Femur (tissue), 1 donor: ENCODE data around the gene MTFP1.
A peak's percentile ranks its signal among the peaks of the same experiment; 100 is the strongest.
"Not testable (repeated sequence)": the region's sequence is repeated elsewhere in the genome, so short reads cannot be mapped to it uniquely, and the experiment has no call there.

Experiments
- DNase-seq: peaks from one replicate; pipeline ENCODE4 v3.0.0-alpha.2; 2017

MTFP1 gene

GRCh38 chr22:30425616-30426387 lies at the start of gene MTFP1:
TSS of gene MTFP1 (plus strand) at chr22:30425768. CDS start at chr22:30425880, 112 bp downstream.
- DNase-seq: peak; percentile 79

- DNase-seq: no peak
These were observed 45.6 kb upstream of the MTFP1 start for GRCh38 chr22:30380011-30380410.

GRCh38 chr22:30381264-30381663 lies 44.3 kb upstream of the MTFP1 start:
- DNase-seq: no peak

- DNase-seq: no peak
These were observed 43.2 kb upstream of the MTFP1 start for GRCh38 chr22:30382340-30382739.

- DNase-seq: no peak
These were observed 42.5 kb upstream of the MTFP1 start for GRCh38 chr22:30383061-30383460.

GRCh38 chr22:30385942-30386341 lies 39.6 kb upstream of the MTFP1 start:
- DNase-seq: no peak

GRCh38 chr22:30386608-30386959 lies 39.0 kb upstream of the MTFP1 start:
- no peak for DNase-seq

- peak; percentile 92 for DNase-seq
These were observed 38.4 kb upstream of the MTFP1 start, which contains the start of gene RNF215 for GRCh38 chr22:30386960-30387827. TSS of gene RNF215 (minus strand) at chr22:30387411. CDS start at chr22:30387313, 98 bp downstream.

GRCh38 chr22:30390974-30391691 lies 34.4 kb upstream of the MTFP1 start:
- peak; percentile 59 for DNase-seq

- no peak for DNase-seq
These were observed 32.8 kb upstream of the MTFP1 start for GRCh38 chr22:30392661-30393321.

- DNase-seq: no peak
These were observed 32.3 kb upstream of the MTFP1 start for GRCh38 chr22:30393322-30393680.

GRCh38 chr22:30393885-30394284 lies 31.7 kb upstream of the MTFP1 start:
- no peak for DNase-seq

- peak; percentile 76 for DNase-seq
These were observed 28.5 kb upstream of the MTFP1 start, which contains the start of gene SEC14L2 for GRCh38 chr22:30396871-30397655. TSS of gene SEC14L2 (plus strand) at chr22:30397018. CDS start at chr22:30397117, 99 bp downstream.

- DNase-seq: no peak
These were observed 27.6 kb upstream of the MTFP1 start for GRCh38 chr22:30397656-30398635.

GRCh38 chr22:30398685-30399680 lies 26.6 kb upstream of the MTFP1 start:
- no peak for DNase-seq

GRCh38 chr22:30399718-30400117 lies 25.9 kb upstream of the MTFP1 start:
- no peak for DNase-seq

GRCh38 chr22:30400159-30400558 lies 25.4 kb upstream of the MTFP1 start:
- DNase-seq: no peak

GRCh38 chr22:30401024-30401423 lies 24.5 kb upstream of the MTFP1 start:
- DNase-seq: not testable (repeated sequence)
